ENCODE results near the gene NDRG3. TPM values are rescaled to one million over a fixed set of nuclear protein-coding genes. Genes with fewer than 3 reads are reported as not detected.

NDRG3 gene
- total RNA-seq, 6 donors from 2014 or later, result 7.8 to 28.7 (median 18.2) TPM

- H3K27me3 ChIP-seq, result no peaks in the 10 kb centered on the region
- no peaks in the 10 kb centered on the region for H3K36me3 ChIP-seq
- ATAC-seq (ENCODE audit: low FRiP score in 2 of 2) (peak in 1 of 2 donors; percentile 46), DNase-seq (peak in 1 of 2 donors; percentile 50)
- WGBS, 2 donors, result 66 to 68% methylated on average over 11 to 14 of the region's 15 CpGs
- TF ChIP-seq POLR2AphosphoS5 (IDR thresholded peaks at IDR 0.05) (no peak), EP300 (IDR thresholded peaks at IDR 0.05) (no peak), CTCF (IDR thresholded peaks at IDR 0.05) (no peak)
- H3K4me1 ChIP-seq, result no peaks in the 10 kb centered on the region
- H3K4me3 ChIP-seq, result no peak overlapping the region
- peak overlapping the region in 2 of 4 donors; percentile 49 to 52 for H3K27ac ChIP-seq
- H3K9me3 ChIP-seq, result no peaks in the 10 kb centered on the region
Measured at GRCh38 chr20:36629719-36630681, 115.9 kb downstream of the NDRG3 start.

- H3K27ac ChIP-seq, result no peak overlapping the region
- H3K27me3 ChIP-seq, result no peaks in the 10 kb centered on the region
- DNase-seq, result no peak
- 78 to 84% methylated on average over 7 of the region's 7 CpGs for WGBS, 2 donors
- no peak for TF ChIP-seq CTCF (IDR thresholded peaks at IDR 0.05)
- peak in 2 of 4 donors; percentile 25 to 62 for TF ChIP-seq EP300 (IDR thresholded peaks at IDR 0.05)
- TF ChIP-seq POLR2A (IDR thresholded peaks at IDR 0.05), result no peak
- TF ChIP-seq POLR2AphosphoS5 (IDR thresholded peaks at IDR 0.05), result no peak
- peaks cover 5 to 10% (median 7%) of the 10 kb centered on the region in 4 donors for H3K4me1 ChIP-seq
- H3K36me3 ChIP-seq, result no peaks in the 10 kb centered on the region
- ATAC-seq (ENCODE audit: low FRiP score in 2 of 2), result no peak
- H3K4me3 ChIP-seq, result no peak overlapping the region
- H3K9me3 ChIP-seq, result no peaks in the 10 kb centered on the region
Measured at GRCh38 chr20:36628076-36628475, 117.8 kb downstream of the NDRG3 start.

GRCh38 chr20:36624944-36625324, 121.0 kb downstream of the NDRG3 start:
- Histone ChIP-seq H3K4me3 (no peak overlapping the region), H3K27me3 (no peaks in the 10 kb centered on the region), H3K27ac (no peak overlapping the region), H3K4me1 (peaks cover 5 to 10% (median 7%) of the 10 kb centered on the region in 4 donors), H3K36me3 (no peaks in the 10 kb centered on the region), H3K9me3 (no peaks in the 10 kb centered on the region)
- TF ChIP-seq EP300 (IDR thresholded peaks at IDR 0.05) (no peak), POLR2AphosphoS5 (IDR thresholded peaks at IDR 0.05) (no peak), POLR2A (IDR thresholded peaks at IDR 0.05) (no peak), CTCF (IDR thresholded peaks at IDR 0.05) (no peak)
- no peak for DNase-seq
- no peak for ATAC-seq (ENCODE audit: low FRiP score in 2 of 2)
- 73 to 77% methylated on average over 2 of the region's 2 CpGs for WGBS, 2 donors

GRCh38 chr20:36624068-36624943, 121.6 kb downstream of the NDRG3 start:
- Histone ChIP-seq H3K27me3 (no peaks in the 10 kb centered on the region), H3K9me3 (no peaks in the 10 kb centered on the region), H3K4me3 (no peak overlapping the region), H3K36me3 (no peaks in the 10 kb centered on the region), H3K4me1 (peaks cover 5 to 10% (median 7%) of the 10 kb centered on the region in 4 donors), H3K27ac (peak overlapping the region in 2 of 4 donors; percentile 25 to 38)
- WGBS, 2 donors, result 48 to 55% methylated on average over 14 of the region's 14 CpGs
- peak in 1 of 2 donors; percentile 43 for DNase-seq
- ATAC-seq (ENCODE audit: low FRiP score in 2 of 2), result peak in 1 of 2 donors; percentile 39
- TF ChIP-seq EP300 (IDR thresholded peaks at IDR 0.05), result no peak
- TF ChIP-seq CTCF (IDR thresholded peaks at IDR 0.05), result no peak
- no peak for TF ChIP-seq POLR2AphosphoS5 (IDR thresholded peaks at IDR 0.05)
- TF ChIP-seq POLR2A (IDR thresholded peaks at IDR 0.05), result no peak
